ENCODE measurements around the gene LIPM. TPM values are rescaled to one million over a fixed set of nuclear protein-coding genes. Genes with fewer than 3 reads are reported as not detected.

The LIPM gene
- total and polyA plus RNA-seq, 2 of the 13 experiments (the other 11 are each of a cell fraction or from before 2014, with no cell fraction given), result not detected

DNA sequence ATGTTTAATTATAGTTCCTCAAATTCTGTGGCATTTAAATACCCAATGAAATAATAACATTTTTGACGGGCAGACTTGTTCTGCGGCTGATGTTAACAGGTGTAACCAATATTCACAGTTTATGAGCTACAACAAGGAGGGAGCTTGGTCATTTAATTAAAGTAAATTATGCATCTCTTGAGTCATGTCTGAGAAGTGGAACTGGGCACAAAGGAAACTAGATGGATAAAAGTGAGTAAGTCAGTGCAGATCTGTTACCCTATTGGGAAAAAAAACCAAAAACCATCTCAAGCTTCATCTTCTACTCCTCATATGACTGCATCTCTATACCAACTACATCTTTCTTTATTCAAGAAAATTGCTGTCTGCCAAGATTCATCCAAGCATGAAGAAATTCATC, 25.1 kb downstream of the LIPM start:
- no peaks in the 10 kb centered on the region for H3K79me2 ChIP-seq (ENCODE audit: insufficient read depth, low read length)
- H3K9me3 ChIP-seq (ENCODE audit: low read length), result no peaks in the 10 kb centered on the region
- no TSS peak for BruUV-seq (replicated peaks)
- H3K4me1 ChIP-seq (ENCODE audit: insufficient read depth, low read length), result no peaks in the 10 kb centered on the region
- POLR2A ChIA-PET, result no interaction called here
- H3K27ac ChIP-seq (ENCODE audit: extremely low read length, insufficient read depth, low read length), result no peak overlapping the region
- no peak overlapping the region for H3K9ac ChIP-seq (ENCODE audit: insufficient read depth, low read depth, low read length)
- H2AFZ ChIP-seq (ENCODE audit: low read length), result no peak overlapping the region
- ATAC-seq, result no peak
- in situ Hi-C loops (cut with HindIII; ENCODE audit: extremely low pct_ligation_motif_present, low pct_unique_long_range_greater_than_20kb), result loop anchor here (25.0 kb wide), 1 partner anchor 385 kb away; the partner anchor contains the start of gene CH25H
- 0 out of 5 replicates have a peak, but pooled peaks cover 0 to 4% of the 10 kb centered on the region in 2 experiments for H3K27me3 ChIP-seq (ENCODE audit: control insufficient read depth in 1 of 2, insufficient read depth in 2 of 2, low read length in 2 of 2)
- no peak for FAIRE-seq
- no peaks in the 10 kb centered on the region for H3K36me3 ChIP-seq (replicated peaks in 1 of 2; ENCODE audit: control insufficient read depth in 1 of 2, insufficient read depth in 2 of 2, low read length in 2 of 2)
- TF ChIP-seq POLR2AphosphoS5 (IDR thresholded peaks at IDR 0.05; ENCODE audit: low read depth, low read length) (no peak), TGIF2 (CRISPR knock-in tag; IDR thresholded peaks at IDR 0.05) (no peak)
- H3K4me3 ChIP-seq (replicated peaks in 1 of 3; ENCODE audit: insufficient read depth in 1 of 3, low read depth in 2 of 3, low read length in 3 of 3), result no peak overlapping the region
- no peak overlapping the region for H3K4me2 ChIP-seq (ENCODE audit: low read depth, low read length)
- H4K20me1 ChIP-seq (ENCODE audit: insufficient read depth, low read length), result no peaks in the 10 kb centered on the region
- intact Hi-C loops (cut with micrococcal nuclease; ENCODE audit: unreplicated experiment), result no loop called here
- CTCF ChIA-PET (ENCODE audit: low intra/inter-chr PET ratio, low total read pairs), result no interaction called here
- 25% methylated on average over 2 of the region's 2 CpGs for WGBS (ENCODE audit: low lambda C conversion rate)
- no peak for DNase-seq (ENCODE audit: low spot score)

DNA sequence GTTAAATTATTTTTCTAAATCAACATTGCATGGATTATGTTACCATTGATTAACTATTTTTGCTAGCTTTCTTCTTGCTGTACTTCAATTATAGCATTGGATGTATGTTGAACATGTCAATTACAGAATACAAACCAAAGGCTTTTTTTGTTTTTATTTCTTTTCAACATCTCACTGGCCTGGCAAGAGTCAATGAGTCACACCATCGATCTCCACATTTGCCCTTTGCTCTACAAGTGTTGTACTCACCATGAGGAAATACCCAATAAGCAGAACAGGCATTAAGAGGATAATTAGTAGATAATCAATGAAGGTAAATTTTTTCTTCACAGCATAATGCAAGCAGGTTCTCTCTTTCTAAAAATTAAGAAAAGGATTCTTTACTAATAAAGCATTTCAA, 25.8 kb downstream of the LIPM start:
- peak; percentile 22; the same call in 1 of the 2 replicates for TF ChIP-seq FOSL2 (CRISPR knock-in tag; IDR thresholded peaks at IDR 0.05)
- TF ChIP-seq, protein P1, sequence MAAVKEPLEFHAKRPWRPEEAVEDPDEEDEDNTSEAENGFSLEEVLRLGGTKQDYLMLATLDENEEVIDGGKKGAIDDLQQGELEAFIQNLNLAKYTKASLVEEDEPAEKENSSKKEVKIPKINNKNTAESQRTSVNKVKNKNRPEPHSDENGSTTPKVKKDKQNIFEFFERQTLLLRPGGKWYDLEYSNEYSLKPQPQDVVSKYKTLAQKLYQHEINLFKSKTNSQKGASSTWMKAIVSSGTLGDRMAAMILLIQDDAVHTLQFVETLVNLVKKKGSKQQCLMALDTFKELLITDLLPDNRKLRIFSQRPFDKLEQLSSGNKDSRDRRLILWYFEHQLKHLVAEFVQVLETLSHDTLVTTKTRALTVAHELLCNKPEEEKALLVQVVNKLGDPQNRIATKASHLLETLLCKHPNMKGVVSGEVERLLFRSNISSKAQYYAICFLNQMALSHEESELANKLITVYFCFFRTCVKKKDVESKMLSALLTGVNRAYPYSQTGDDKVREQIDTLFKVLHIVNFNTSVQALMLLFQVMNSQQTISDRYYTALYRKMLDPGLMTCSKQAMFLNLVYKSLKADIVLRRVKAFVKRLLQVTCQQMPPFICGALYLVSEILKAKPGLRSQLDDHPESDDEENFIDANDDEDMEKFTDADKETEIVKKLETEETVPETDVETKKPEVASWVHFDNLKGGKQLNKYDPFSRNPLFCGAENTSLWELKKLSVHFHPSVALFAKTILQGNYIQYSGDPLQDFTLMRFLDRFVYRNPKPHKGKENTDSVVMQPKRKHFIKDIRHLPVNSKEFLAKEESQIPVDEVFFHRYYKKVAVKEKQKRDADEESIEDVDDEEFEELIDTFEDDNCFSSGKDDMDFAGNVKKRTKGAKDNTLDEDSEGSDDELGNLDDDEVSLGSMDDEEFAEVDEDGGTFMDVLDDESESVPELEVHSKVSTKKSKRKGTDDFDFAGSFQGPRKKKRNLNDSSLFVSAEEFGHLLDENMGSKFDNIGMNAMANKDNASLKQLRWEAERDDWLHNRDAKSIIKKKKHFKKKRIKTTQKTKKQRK (IDR thresholded peaks at IDR 0.05; ENCODE audit: low read length), result no peak

More for the DNA sequence above, 25.8 kb downstream of the LIPM start:
- in situ Hi-C loops (cut with HindIII; ENCODE audit: extremely low pct_ligation_motif_present, low pct_unique_long_range_greater_than_20kb), result loop anchor here (25.0 kb wide), 1 partner anchor 384 kb away; the partner anchor contains the start of gene CH25H
- H2AFZ ChIP-seq (ENCODE audit: low read length), result no peak overlapping the region
- no peak overlapping the region for H3K4me3 ChIP-seq (replicated peaks in 1 of 3; ENCODE audit: insufficient read depth in 1 of 3, low read depth in 2 of 3, low read length in 3 of 3)
- no TSS peak for BruUV-seq (replicated peaks)
- no peak overlapping the region for H3K4me2 ChIP-seq (ENCODE audit: low read depth, low read length)
- H3K9me3 ChIP-seq (ENCODE audit: low read length), result no peaks in the 10 kb centered on the region
- WGBS (ENCODE audit: low lambda C conversion rate), result 3% methylated on average over 1 of the region's 1 CpG
- DNase-seq (ENCODE audit: low spot score) (no peak), ATAC-seq (no peak), FAIRE-seq (no peak)
- ChIA-PET POLR2A (no interaction called here), CTCF (ENCODE audit: low intra/inter-chr PET ratio, low total read pairs) (no interaction called here)
- intact Hi-C loops (cut with micrococcal nuclease; ENCODE audit: unreplicated experiment), result no loop called here
- 0 out of 5 replicates have a peak, but pooled peaks cover 0 to 4% of the 10 kb centered on the region in 2 experiments for H3K27me3 ChIP-seq (ENCODE audit: control insufficient read depth in 1 of 2, insufficient read depth in 2 of 2, low read length in 2 of 2)
- H3K27ac ChIP-seq (ENCODE audit: extremely low read length, insufficient read depth, low read length), result no peak overlapping the region
- no peak overlapping the region for H3K9ac ChIP-seq (ENCODE audit: insufficient read depth, low read depth, low read length)
- no peaks in the 10 kb centered on the region for H3K36me3 ChIP-seq (replicated peaks in 1 of 2; ENCODE audit: control insufficient read depth in 1 of 2, insufficient read depth in 2 of 2, low read length in 2 of 2)
- no peaks in the 10 kb centered on the region for H3K4me1 ChIP-seq (ENCODE audit: insufficient read depth, low read length)
- no peaks in the 10 kb centered on the region for H4K20me1 ChIP-seq (ENCODE audit: insufficient read depth, low read length)
- H3K79me2 ChIP-seq (ENCODE audit: insufficient read depth, low read length), result no peaks in the 10 kb centered on the region
